CMK (cell line): Measurements from ENCODE around the gene ANO6.
"Not testable (repeated sequence)": the region's sequence is repeated elsewhere in the genome, so short reads cannot be mapped to it uniquely, and the experiment has no call there.

Experiments
- DNase-seq: peaks from one replicate; pipeline ENCODE4 v3.0.0-alpha.2; 2010; ENCODE audit warnings: low read depth

The ANO6 gene

GRCh38 chr12:45312012-45312411 is 96.1 kb downstream of the ANO6 start:
- DNase-seq, result no peak

- DNase-seq, result no peak
Measured at GRCh38 chr12:45314770-45315169, 98.9 kb downstream of the ANO6 start.

- peak; percentile 21 for DNase-seq
Measured at GRCh38 chr12:45315462-45315861, 99.6 kb downstream of the ANO6 start.

GRCh38 chr12:45317261-45317660 is 101.4 kb downstream of the ANO6 start:
- not testable (repeated sequence) for DNase-seq

GRCh38 chr12:45322810-45323209 is 106.9 kb downstream of the ANO6 start:
- no peak for DNase-seq

GRCh38 chr12:45324391-45324790 is 108.5 kb downstream of the ANO6 start:
- DNase-seq, result no peak

- no peak for DNase-seq
Measured at GRCh38 chr12:45326358-45326975, 110.6 kb downstream of the ANO6 start.

GRCh38 chr12:45327823-45328383 is 112.0 kb downstream of the ANO6 start:
- DNase-seq, result no peak

GRCh38 chr12:45329238-45329637 is 113.3 kb downstream of the ANO6 start:
- DNase-seq, result no peak

GRCh38 chr12:45329702-45330101 is 113.8 kb downstream of the ANO6 start:
- no peak for DNase-seq

- no peak for DNase-seq
Measured at GRCh38 chr12:45331552-45331951, 115.7 kb downstream of the ANO6 start.

- no peak for DNase-seq
Measured at GRCh38 chr12:45334396-45334795, 118.5 kb downstream of the ANO6 start.

GRCh38 chr12:45336331-45336730 is 120.4 kb downstream of the ANO6 start:
- DNase-seq, result no peak

- DNase-seq, result no peak
Measured at GRCh38 chr12:45336762-45337596, 121.1 kb downstream of the ANO6 start.

- DNase-seq, result no peak
Measured at GRCh38 chr12:45337835-45338234, 121.9 kb downstream of the ANO6 start.

GRCh38 chr12:45338272-45338671 is 122.4 kb downstream of the ANO6 start:
- DNase-seq, result no peak

GRCh38 chr12:45339035-45339434 is 123.1 kb downstream of the ANO6 start:
- DNase-seq, result no peak

GRCh38 chr12:45342171-45342570 is 126.3 kb downstream of the ANO6 start:
- DNase-seq, result no peak

- no peak for DNase-seq
Measured at GRCh38 chr12:45342848-45343247, 127.0 kb downstream of the ANO6 start.

- DNase-seq, result no peak
Measured at GRCh38 chr12:45343269-45344051, 127.6 kb downstream of the ANO6 start.

- DNase-seq, result no peak
Measured at GRCh38 chr12:45348311-45348710, 132.4 kb downstream of the ANO6 start.

- DNase-seq, result no peak
Measured at GRCh38 chr12:45348986-45349385, 133.1 kb downstream of the ANO6 start.

GRCh38 chr12:45349916-45350315 is 134.0 kb downstream of the ANO6 start:
- no peak for DNase-seq
